GM23248 (cell line): ENCODE measurements around the gene ETFA.

ENCODE experiments used
- EZH2 ChIP-seq: fragments of 200-600 bp; sonication (generic); IDR thresholded peaks from 2 replicates; pipeline ENCODE4 v1.6.1; 2018; ENCODE audit warnings: antibody characterized with exemption, mild to moderate bottlenecking; ENCODE audit not compliant: insufficient read depth, poor library complexity, severe bottlenecking
- EZH2phosphoT487 ChIP-seq: fragments of 200-600 bp; sonication (generic); IDR thresholded peaks from 2 replicates; pipeline ENCODE4 v1.6.1; 2018; ENCODE audit warnings: antibody characterized with exemption, moderate library complexity, mild to moderate bottlenecking, low read depth; ENCODE audit not compliant: insufficient read depth

DNA sequence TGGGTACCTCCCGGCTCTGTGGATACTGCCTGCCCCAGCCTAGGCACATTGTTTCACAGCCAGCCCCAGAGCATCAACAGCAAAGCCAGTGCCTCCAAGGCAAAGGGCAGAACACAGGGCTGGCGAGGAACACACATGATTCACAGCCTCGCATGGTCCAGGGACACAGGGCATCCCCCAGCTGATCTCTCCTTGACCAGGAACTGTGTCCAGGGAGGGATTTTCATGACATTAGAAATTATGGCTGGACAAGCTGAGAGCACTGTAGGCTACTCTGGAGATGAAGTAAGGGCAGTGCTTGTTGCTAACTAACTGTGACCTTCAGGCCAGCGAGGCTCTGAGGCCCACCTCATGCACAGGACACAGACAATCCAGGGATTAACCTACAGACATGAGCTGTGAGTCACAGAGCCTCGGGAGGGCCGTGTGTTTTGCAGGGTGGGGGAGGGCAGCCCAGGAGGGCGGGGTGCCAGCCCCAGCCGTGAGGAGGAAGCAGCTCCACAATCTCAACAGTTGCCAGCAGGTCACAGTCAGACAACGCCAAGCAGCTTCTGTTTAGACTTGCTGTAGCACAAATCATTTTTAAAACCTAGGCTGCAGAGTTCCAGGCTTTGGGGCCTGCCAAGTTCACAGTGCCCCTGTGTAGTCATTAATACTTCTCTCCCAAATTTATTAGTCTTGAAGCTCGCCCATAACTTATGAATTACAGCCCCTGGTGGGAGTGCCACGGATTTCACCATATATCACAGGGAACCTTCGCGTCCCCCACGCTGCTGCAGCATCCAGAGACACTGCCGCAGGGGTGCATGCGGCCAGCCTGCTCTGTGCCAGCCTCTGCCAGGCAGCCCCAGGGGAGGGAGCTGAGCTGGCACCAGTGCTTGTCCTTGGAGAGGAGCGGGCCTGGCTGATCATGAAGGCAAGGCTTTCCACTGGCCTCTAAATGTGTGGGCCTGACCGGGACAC lies 114.7 kb downstream of the ETFA start:
- TF ChIP-seq EZH2 (no peak), EZH2phosphoT487 (no peak)
